Fibroblast of gingiva (primary cell): Measurements from ENCODE around the gene LSMEM2.
A peak's percentile ranks its signal among the peaks of the same experiment; 100 is the strongest.
"Not testable (repeated sequence)": the region's sequence is repeated elsewhere in the genome, so short reads cannot be mapped to it uniquely, and the experiment has no call there.

Experiments
- DNase-seq: peaks from one replicate; pipeline ENCODE4 v3.0.0-alpha.2; 2011; ENCODE audit warnings: low read depth

The LSMEM2 gene

DNA sequence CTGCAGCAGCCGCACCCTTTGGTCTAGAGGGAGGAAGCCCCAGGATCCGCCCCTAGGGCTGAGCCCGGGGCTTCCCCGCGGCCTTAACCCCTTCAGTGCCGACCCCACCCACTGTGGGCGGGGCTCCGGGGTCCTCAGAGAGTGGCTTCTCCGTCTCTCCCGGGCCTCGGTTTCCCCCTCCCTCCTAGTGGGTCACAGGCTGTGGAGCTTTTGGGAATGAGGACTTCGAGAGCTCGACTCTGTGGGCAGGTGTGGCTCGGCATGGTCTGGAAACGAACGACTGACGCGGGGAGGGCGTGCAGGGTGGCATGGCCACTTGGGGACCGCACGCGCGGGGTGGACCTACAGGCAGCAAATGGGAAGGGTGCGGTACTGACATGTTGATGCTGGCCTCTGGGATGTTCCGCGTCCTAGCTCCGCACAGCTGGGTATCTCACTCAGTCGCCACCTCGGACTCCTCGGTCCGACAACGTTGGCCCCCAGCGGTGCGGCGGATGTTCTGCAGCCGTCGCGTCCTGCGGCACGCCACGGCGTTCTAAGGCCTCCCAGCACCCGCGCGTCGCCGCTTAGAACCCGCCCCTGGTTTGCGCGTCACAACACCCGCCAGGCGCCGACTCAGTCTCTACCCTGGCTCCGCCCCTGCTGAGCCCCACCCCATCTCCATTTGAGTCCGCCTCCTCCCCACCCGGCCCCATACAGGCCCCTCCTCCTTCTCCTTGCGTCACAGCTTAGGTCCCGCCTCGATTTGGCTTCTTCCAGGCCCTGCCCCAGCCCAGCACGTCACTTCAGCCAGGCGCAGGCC lies 20.1 kb downstream of the LSMEM2 start, which contains the start of the genes HYAL3 and NAA80:
Gene HYAL3 (minus strand): TSS at position 570 of the 802 bp plus-strand sequence. CDS start 3,803 bp downstream, outside the sequence.
Gene NAA80 (minus strand): TSS at position 570 of the 802 bp plus-strand sequence. CDS start 1,942 bp downstream, outside the sequence.
- DNase-seq = peak; percentile 100

- no peak for DNase-seq
Observed at GRCh38 chr3:50299638-50299928, 20.7 kb downstream of the LSMEM2 start.

GRCh38 chr3:50299929-50300680 lies 21.2 kb downstream of the LSMEM2 start:
- peak; percentile 67 for DNase-seq

DNA sequence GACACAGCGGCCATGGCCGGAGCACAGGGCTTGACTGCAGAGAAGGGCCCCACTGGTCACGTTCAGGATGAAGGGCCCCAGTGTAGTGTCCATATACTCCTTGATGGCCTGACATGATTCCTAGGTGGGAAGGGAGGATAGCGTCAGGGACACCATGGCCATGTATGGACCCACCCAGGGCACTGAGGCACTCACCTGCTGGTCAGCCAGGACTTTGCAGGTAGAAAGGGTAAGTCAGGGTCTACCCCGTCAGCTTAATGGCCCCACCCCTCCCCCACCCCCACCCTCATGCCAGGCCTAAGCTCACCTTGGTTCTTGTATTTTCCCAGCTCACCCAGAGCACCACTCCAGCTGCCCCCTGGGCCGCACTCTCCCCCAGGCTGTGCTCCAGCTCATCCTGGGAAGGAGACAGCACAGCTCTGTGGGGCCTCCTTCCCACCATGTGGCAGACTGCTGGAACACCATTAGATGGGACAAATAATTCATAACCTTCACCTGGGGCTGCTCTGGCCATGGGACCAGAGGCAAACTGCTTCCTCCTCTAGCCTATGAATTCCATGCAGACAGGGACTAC lies 21.9 kb downstream of the LSMEM2 start:
- DNase-seq = no peak

DNA sequence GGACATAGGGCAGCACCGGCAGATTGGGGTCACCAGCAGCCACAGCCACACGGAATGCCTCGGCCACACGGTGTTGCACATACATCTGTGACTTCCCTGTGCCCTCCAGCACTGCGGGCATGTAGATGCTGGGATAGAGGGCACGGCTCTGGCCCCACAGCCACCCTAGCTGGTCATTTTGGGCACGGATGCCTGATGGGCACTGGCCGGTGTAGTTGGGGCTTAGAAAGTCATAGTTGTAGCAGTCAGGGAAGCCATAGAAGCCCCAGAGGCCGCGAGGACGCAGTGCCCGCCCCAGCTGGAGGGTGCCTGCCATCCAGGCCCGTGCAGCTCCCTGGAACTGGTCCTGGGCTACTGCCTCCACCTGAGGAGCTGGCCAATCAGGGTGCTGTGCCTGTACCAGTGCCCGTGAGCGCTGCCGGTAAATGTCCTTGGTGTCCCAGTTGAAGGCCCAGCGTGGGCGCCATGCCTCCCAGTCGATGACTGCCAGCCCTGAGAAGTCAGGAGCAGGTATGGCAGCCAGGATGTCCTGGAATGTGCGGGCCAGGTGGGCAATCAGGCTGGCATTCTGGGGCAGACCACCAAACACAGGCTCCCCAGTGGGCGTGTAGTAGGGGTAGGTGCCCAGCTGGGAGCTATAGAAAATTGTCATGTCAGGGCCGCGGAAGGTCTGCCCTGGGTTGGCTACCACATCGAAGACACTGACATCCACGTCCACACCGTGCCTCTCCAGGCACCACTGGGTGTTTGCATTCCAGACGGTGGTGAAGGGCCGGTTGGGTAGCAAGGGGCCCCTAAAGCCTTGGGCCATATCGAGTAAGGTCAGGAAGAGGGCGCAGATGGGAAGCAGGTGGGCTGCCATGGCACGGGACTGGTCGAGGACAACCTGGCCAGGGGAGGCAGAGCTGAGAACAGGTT lies 23.5 kb downstream of the LSMEM2 start:
- no peak for DNase-seq

DNA sequence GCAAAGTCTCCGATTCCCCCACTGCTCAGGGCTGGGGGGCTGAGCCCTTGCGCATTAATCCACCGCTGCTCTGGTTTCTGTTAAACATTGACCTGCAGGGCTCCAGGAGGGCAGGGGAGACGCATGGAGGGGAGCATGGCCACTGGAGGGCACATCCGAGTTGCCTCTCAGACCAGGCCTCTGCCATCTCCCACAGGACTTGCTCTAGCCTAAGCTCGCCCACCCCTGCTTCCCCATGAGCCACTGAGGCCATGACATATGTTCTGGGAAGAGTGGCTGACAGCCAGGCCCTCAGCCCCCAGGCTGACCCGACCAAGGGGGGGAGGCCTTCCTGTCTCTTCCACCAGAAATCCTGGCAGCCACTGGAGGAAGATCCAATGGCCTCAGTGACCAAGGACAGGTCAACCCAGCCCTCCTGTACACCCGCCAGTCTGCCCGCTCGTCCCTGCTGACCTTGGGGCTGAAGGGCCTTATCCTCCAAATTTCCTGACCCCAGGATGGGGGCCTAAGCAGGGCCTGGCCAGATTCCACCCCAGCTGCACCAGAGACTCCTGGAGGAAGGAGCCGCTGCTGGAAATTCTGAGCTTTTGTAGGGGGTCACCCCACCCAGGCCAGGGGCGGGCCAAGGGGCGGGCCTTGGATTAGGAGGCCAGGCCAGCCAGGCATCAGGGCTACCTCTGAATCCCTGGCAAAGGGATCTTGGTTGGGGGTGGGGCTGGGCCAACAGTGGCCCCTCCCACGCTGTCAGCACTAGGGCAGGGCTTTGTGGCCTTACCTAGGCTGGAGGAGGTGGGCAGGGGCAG lies 24.3 kb downstream of the LSMEM2 start, which contains the start of gene HYAL1:
Gene HYAL1 (minus strand): TSS at position 562 of the 803 bp plus-strand sequence. CDS start 618 bp downstream, outside the sequence.
- no peak for DNase-seq

DNA sequence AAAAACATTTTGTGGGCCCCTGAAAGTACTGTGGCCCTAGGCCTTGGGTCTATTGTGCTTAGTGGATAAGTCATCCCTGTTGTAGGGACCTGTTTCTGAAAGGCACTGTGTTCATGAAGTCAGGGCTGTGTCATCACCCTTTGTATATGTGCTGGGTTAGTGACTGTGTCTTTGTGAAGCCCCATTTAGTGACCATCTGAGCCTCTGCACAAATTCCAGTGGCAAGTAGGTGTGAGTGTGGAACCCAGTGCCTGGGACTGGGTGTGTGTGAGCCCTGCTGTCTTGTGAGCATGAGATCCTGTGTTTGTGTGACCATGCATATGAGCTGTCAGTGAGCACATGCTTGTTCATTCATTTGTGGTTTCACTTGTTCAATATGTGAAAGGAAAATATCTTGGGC lies 25.7 kb downstream of the LSMEM2 start:
- no peak for DNase-seq

- DNase-seq = not testable (repeated sequence)
Observed at GRCh38 chr3:50312041-50312440, 33.2 kb downstream of the LSMEM2 start.

GRCh38 chr3:50314342-50314741 lies 35.5 kb downstream of the LSMEM2 start:
- DNase-seq = no peak

- DNase-seq = no peak
Observed at GRCh38 chr3:50314816-50315215, 35.9 kb downstream of the LSMEM2 start.

GRCh38 chr3:50316657-50317242 lies 37.9 kb downstream of the LSMEM2 start:
- DNase-seq = no peak

GRCh38 chr3:50317300-50317699 lies 38.4 kb downstream of the LSMEM2 start:
- no peak for DNase-seq

DNA sequence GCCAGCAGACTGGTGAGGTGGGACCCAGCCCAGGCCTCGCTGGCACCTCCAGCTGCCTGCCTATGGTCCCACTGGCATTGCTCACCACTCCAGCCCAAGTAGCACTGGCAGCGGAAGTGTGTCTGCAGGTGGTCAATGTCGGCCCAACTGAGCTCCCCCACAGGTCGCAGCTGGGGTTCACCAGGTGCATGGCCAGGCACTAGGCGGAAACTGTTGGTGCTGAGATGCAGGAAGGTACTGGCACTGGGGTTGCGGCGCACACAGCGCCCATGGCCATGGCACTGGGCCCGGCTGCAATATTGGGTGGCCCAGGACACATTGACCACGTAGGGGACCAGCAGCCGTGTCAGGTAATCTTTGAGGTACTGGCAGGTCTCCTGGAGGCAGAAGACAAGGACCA lies 39.3 kb downstream of the LSMEM2 start:
- DNase-seq = no peak

DNA sequence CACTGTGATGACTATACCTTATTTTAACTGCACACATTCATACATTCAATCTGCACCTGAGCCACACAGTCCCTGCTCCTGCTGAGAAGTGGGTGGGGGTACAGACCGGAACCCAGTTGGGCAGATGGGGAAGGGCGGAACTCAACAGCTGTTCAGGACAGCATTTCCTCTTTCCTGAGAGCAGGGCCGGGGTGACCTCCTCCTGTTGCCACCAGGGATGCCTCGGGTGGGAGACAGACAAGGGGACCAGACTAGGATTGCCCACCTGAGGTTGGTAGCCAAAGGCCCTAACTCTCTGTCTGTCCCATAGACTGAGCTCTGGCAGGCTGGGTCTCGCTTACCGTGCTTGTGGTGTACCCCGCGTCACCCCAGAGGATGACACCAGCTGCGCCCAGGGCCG lies 39.7 kb downstream of the LSMEM2 start:
- DNase-seq = no peak

DNA sequence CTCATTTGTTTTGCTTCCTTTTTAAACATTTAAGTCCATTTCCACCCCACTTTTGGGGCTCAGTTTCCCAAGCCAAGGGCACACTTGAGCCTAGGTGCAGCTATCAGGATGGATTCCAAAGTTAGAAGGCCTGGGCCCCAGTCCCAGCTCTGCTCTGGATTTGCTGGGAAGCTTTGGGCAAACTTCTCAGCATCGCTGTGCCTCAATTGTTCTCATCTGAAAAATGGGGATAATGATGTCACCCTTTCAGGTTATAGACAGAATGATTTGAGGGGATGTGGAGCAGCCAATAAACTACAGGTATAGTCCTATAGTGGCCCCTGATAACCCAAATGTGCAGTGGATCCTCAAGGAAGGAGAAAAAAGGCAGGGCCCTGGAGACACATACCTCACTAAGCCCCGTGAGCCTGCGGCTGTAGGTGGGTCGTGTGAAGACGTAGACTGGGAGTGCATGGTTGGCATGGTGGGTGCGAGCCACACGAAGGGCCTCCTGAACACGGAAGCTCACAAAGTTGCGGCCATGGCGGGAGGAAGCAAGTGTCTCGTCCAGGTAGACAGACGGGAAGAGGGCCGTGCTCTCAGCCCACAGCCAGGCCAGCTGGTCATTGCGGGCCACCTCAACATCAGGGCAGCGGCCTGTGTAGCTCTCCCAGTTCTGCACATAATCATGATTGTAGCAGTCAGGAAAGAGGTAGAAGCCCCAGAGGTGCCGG lies 40.5 kb downstream of the LSMEM2 start:
- no peak for DNase-seq

- DNase-seq = no peak
Observed at GRCh38 chr3:50319894-50320625, 41.2 kb downstream of the LSMEM2 start.

GRCh38 chr3:50320853-50321335 lies 42.0 kb downstream of the LSMEM2 start:
- DNase-seq = peak; percentile 70

DNA sequence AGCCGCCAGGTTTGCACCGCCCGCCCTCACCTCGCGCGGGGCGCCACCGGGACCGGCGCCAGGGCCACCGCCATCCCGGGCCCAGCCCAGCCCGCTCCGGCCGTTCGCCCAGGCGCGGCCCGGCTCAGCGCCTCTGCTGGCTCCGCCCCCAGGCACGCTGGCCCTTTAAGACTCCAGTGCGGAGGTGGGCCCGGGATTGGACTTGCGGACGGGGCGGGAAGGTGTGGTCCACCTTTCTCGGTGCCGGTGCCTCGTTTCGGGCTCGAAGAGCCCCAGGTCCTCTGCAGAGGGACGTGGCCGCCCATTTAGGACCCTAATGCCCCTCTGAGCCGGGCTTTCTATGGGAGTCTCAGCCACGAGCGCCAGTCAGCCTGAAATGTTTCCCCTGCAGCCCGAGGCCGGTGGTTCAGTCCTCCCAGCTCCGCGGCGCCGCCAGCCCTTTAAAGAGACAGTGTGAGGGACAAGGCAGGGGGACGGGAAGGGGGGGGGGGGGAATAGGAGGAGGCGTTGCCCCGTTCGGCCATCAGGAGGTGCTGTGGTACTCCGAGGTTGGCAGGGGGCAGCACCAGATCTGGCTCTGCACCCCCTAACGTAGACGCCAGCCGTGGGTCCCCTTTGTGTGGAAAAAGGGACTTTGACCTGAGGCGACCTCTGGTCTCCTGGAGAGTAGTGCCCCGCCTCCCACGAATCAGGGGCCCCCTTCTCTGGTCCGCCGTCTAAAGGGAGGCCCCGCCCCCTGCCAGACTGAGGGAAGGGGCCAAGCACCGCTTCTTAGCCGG lies 42.6 kb downstream of the LSMEM2 start:
- DNase-seq = peak; percentile 85
